Rectal smooth muscle tissue (tissue), 1 donor: ENCODE data around the gene MTO1.
"Not testable (repeated sequence)": the region's sequence is repeated elsewhere in the genome, so short reads cannot be mapped to it uniquely, and the experiment has no call there.

Source experiments
- H3K27ac ChIP-seq: one replicate; pipeline ENCODE4 v1.7.0; 2013; ENCODE audit warnings: low read depth, low read length, inconsistent platforms
- H3K27me3 ChIP-seq: one replicate; pipeline ENCODE4 v1.7.0; 2013; ENCODE audit warnings: low read length; ENCODE audit not compliant: control insufficient read depth, insufficient read depth
- H3K36me3 ChIP-seq: one replicate; pipeline ENCODE4 v1.7.0; 2013; ENCODE audit warnings: low read length; ENCODE audit not compliant: control insufficient read depth, insufficient read depth
- H3K4me1 ChIP-seq: one replicate; pipeline ENCODE4 v1.7.0; 2013; ENCODE audit warnings: low read length; ENCODE audit not compliant: control insufficient read depth, insufficient read depth
- H3K4me3 ChIP-seq: one replicate; pipeline ENCODE4 v1.7.0; 2013; ENCODE audit warnings: low read length
- H3K9ac ChIP-seq: one replicate; pipeline ENCODE4 v1.7.0; 2013; ENCODE audit warnings: low read length

The MTO1 gene

GRCh38 chr6:73461537-73462350, at the start of gene MTO1:
TSS of gene MTO1 (plus strand) at chr6:73461737. CDS start at chr6:73461855, 118 bp downstream.
- peak within 1 kb of the TSS; percentile 96 for H3K4me3 ChIP-seq
- peaks cover 3% of the 10 kb centered on the region for H3K36me3 ChIP-seq
- peaks cover 4% of the 10 kb centered on the region for H3K4me1 ChIP-seq
- peak within 1 kb of the TSS; percentile 93 for H3K9ac ChIP-seq
- H3K27me3 ChIP-seq = no peaks in the 10 kb centered on the region
- peak within 1 kb of the TSS; percentile 90 for H3K27ac ChIP-seq

- H3K27me3 ChIP-seq = no peaks in the 10 kb centered on the region
- no peak overlapping the region for H3K9ac ChIP-seq
- H3K4me3 ChIP-seq = no peak overlapping the region
- H3K27ac ChIP-seq = no peak overlapping the region
- H3K36me3 ChIP-seq = no peaks in the 10 kb centered on the region
- no peaks in the 10 kb centered on the region for H3K4me1 ChIP-seq
These were observed 48.4 kb upstream of the MTO1 start for GRCh38 chr6:73413102-73413501.

- Histone ChIP-seq H3K9ac (no peak overlapping the region), H3K4me3 (no peak overlapping the region), H3K36me3 (peaks cover 4% of the 10 kb centered on the region), H3K27ac (no peak overlapping the region), H3K4me1 (no peaks in the 10 kb centered on the region), H3K27me3 (no peaks in the 10 kb centered on the region)
These were observed 43.3 kb upstream of the MTO1 start for GRCh38 chr6:73418081-73418741.

- Histone ChIP-seq H3K36me3 (peaks cover 4% of the 10 kb centered on the region), H3K27me3 (no peaks in the 10 kb centered on the region), H3K27ac (no peak overlapping the region), H3K4me1 (no peaks in the 10 kb centered on the region), H3K9ac (no peak overlapping the region), H3K4me3 (no peak overlapping the region)
These were observed 40.0 kb upstream of the MTO1 start for GRCh38 chr6:73421534-73421933.

GRCh38 chr6:73435236-73435635, 26.3 kb upstream of the MTO1 start:
- Histone ChIP-seq H3K9ac (no peak overlapping the region), H3K4me1 (no peaks in the 10 kb centered on the region), H3K36me3 (peaks cover 2% of the 10 kb centered on the region), H3K27me3 (no peaks in the 10 kb centered on the region), H3K27ac (no peak overlapping the region), H3K4me3 (no peak overlapping the region)

GRCh38 chr6:73443555-73443954, 18.0 kb upstream of the MTO1 start:
- H3K27ac ChIP-seq = no peak overlapping the region
- no peaks in the 10 kb centered on the region for H3K27me3 ChIP-seq
- no peak overlapping the region for H3K9ac ChIP-seq
- H3K4me1 ChIP-seq = no peaks in the 10 kb centered on the region
- peaks cover 2% of the 10 kb centered on the region for H3K36me3 ChIP-seq
- H3K4me3 ChIP-seq = no peak overlapping the region

- no peaks in the 10 kb centered on the region for H3K4me1 ChIP-seq
- peak overlapping the region; percentile 83 for H3K9ac ChIP-seq
- H3K4me3 ChIP-seq = peak overlapping the region; percentile 73
- H3K36me3 ChIP-seq = no peaks in the 10 kb centered on the region
- H3K27me3 ChIP-seq = no peaks in the 10 kb centered on the region
- H3K27ac ChIP-seq = peak overlapping the region; percentile 78
These were observed 10.1 kb upstream of the MTO1 start for GRCh38 chr6:73451223-73452106.

GRCh38 chr6:73452107-73452461, 9.5 kb upstream of the MTO1 start, which contains the start of gene CGAS:
TSS of gene CGAS (minus strand) at chr6:73452297. CDS start at chr6:73452181, 116 bp downstream.
- Histone ChIP-seq H3K4me1 (no peaks in the 10 kb centered on the region), H3K9ac (peak within 1 kb of the TSS; percentile 83), H3K27ac (peak within 1 kb of the TSS; percentile 78), H3K27me3 (no peaks in the 10 kb centered on the region), H3K36me3 (no peaks in the 10 kb centered on the region), H3K4me3 (peak within 1 kb of the TSS; percentile 73)

GRCh38 chr6:73455865-73456629, 5.5 kb upstream of the MTO1 start:
- Histone ChIP-seq H3K9ac (no peak overlapping the region), H3K4me1 (no peaks in the 10 kb centered on the region), H3K36me3 (no peaks in the 10 kb centered on the region), H3K27me3 (no peaks in the 10 kb centered on the region), H3K4me3 (no peak overlapping the region), H3K27ac (no peak overlapping the region)

GRCh38 chr6:73459474-73459873, 2.1 kb upstream of the MTO1 start:
- not testable (repeated sequence) for H3K4me1 ChIP-seq, H3K27ac ChIP-seq, H3K9ac ChIP-seq, H3K4me3 ChIP-seq, H3K27me3 ChIP-seq, H3K36me3 ChIP-seq

- H3K36me3 ChIP-seq = no peaks in the 10 kb centered on the region
- no peak overlapping the region for H3K27ac ChIP-seq
- no peak overlapping the region for H3K4me3 ChIP-seq
- peaks cover 4% of the 10 kb centered on the region for H3K4me1 ChIP-seq
- no peak overlapping the region for H3K9ac ChIP-seq
- no peaks in the 10 kb centered on the region for H3K27me3 ChIP-seq
These were observed 1.5 kb upstream of the MTO1 start for GRCh38 chr6:73460056-73460455.
